Bone marrow (tissue), 2 donors: ENCODE data around the gene PPP1R15B.
"Not testable (repeated sequence)": the region's sequence is repeated elsewhere in the genome, so short reads cannot be mapped to it uniquely, and the experiment has no call there.

Source experiments
- DNase-seq, 2 donors: peaks; one replicate each; lab custom pipeline; 2025; lab: John Stamatoyannopoulos, UW

The PPP1R15B gene

GRCh38 chr1:204443871-204444581, 32.4 kb upstream of the PPP1R15B start:
- DNase-seq = no peak

GRCh38 chr1:204443260-204443619, 31.6 kb upstream of the PPP1R15B start:
- no peak for DNase-seq

DNA sequence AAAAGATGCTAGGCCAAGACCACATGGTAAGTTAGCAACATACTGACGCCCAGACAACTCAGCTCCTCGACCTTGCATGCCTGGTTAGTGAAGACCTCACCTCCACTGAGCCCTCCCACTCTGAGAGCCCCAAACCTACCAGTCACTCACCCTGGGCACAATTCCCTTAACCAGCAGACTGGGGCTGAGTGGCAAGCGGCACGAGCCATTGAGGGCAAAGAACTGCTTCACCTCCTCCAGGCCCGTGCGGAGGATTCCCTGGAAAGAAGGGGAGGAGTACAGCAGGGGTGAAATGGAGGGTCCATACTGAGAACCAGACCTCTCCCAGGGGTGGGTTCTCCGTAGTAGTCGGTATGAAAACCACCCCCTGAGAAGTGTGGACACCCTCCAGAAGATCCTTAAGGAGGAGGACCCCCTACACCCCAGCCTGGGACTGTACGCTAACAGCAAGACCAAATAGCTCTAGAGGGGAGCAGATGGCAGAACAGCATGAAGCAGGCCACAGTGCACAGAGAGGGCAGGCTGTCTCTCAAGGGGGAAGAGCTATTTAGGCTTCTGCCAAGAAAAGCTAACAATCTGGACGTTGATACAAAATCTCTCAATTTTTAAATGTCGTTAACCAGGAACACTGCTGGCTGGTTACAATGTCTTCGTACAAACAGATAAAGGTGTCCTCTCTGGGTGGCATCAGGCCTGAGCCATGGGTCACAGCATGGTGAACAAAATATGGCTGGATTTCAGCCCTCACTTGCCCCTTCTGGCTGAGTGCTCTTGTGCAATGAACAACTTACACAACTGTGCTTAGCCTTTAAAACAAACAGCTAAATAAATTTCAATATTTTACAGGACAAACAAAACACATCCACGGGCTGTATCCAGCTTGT, 31.0 kb upstream of the PPP1R15B start:
- no peak for DNase-seq

DNA sequence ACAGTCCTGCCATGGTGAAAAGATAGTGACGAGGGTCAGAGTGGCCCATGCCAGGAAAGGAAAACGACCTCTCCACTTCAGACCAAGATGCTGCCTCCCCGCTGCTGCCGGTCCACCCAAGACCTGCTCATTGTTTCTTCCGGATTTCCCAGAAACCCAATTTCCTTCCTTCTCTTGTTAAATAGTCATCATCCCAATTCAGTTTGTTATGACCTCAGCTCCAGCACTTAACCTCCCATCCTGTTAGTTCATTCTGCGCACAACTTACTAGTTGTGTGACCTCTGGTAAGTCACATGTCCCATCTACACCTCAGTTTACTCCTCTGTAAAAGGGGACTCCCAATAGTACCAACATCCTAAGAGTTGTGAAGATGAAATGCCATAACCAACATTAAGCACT, 29.9 kb upstream of the PPP1R15B start:
- no peak for DNase-seq

GRCh38 chr1:204439621-204440375, 28.2 kb upstream of the PPP1R15B start:
- no peak for DNase-seq

DNA sequence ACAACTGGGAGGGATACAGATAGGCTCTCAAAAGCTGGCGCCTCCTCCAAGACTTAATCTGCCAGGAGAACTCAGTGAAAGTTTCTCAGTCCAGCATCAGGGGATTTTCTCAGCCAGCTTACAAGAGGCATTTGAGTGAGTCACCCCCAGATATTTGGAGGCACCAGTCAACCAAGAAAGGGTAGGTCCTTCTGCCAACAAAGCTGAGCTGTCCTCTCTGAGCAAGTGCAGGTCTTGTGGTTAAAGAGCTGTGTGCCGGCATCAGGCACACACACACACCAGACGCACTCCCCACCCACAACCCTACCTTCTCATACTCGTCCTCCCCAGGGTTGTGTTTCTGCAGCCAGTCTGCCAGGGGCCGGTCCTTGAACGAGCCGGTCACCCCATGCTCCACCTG, 27.0 kb upstream of the PPP1R15B start:
- no peak for DNase-seq

- no peak for DNase-seq
Measured at GRCh38 chr1:204437796-204438570, 26.4 kb upstream of the PPP1R15B start.

DNA sequence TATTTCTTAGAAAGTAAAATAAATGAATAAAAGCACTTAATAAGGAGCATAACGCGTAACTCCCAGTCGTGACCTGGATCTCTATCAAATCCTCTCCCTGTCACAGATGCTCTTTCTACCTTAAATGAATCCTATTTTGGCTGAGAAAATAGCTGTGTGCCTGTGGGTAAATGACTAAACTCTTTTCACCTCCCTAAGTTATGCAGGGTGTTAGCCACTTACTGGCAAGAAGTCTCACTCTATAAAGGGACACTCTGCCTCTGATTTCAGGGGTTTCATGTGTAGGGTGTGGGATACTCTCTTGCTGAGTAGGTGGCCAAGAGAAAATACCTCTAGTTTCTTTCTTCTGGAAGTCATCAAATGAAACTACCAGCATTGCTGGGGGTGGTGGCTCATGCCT, 24.3 kb upstream of the PPP1R15B start:
- DNase-seq = no peak

DNA sequence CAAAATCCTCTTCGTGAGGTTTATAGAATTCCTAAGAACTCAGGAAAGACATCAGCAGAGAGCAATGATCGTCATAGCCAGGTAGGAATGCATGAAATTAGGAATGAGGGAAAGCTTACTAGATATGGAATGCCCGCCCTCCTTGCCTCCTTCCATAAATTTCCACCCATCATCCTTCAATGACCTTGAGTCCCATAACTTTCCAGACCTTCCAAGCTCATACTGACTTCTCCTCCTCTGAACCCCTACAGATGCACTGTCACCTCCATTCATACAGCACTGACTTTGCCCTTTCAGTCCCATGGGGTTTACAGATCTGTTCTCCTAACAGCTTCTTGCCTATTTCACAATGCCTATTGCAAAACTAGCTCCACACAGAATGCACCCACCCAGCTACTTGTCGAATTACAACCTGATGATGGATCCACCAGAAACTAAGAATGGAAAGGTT, 23.8 kb upstream of the PPP1R15B start:
- DNase-seq = no peak

- no peak for DNase-seq
Measured at GRCh38 chr1:204434116-204434755, 22.6 kb upstream of the PPP1R15B start.

- no peak for DNase-seq
Measured at GRCh38 chr1:204432708-204433107, 21.1 kb upstream of the PPP1R15B start.

- peak; percentile 26 to 45 for DNase-seq
Measured at GRCh38 chr1:204431310-204432184, 19.9 kb upstream of the PPP1R15B start.

DNA sequence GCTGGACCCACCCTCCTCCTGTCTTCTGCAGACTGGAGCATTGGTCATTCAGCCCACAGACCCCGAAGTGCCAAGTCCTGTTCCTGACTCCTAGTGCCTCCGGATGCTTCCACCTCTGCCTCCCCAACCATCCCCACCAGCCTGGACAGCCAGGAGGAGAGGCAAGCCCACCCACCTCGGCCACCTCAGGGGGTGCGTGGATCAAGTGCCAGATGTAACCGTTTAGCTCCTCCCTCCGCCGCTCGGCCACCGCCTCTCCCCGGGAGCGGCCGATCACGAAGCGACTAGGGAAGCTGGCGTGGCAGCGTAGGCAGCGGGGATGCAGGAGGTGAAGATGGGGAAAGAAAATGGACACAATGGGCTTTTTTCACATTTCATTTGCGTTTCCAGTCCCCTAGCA, 18.1 kb upstream of the PPP1R15B start:
- no peak for DNase-seq

DNA sequence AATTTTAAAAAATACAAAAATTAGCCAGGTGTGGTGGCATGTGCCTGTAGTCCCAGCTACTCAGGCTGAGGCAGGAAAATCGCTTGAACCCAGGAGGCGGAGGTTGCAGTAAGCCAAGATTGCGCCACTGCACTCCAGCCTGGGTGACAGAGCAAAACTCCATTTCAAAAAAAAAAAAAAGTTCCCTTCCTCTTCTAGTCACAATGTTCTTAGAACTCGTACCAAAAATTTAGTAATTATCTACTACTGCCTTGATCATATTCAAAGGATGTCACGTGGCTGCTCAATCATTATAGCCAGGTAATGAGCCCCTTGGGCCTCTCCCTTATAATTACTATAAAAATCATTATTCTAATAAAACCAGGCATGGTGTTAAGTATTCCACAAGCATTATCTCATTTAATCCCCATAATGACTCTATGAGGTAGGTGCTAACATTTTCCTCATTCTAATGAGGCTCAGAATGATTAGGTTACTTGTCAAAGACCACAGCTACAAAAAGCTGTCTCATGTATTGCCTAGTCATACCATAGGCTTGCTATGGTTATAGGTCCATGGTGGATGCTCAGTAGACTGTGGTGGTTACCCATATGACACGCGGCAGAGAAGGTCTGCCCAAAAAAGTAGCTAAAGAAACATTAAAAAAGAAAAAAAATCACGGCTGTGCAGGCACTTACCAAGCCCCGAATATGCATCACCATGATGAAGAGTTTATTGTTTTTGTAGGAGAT, 15.5 kb upstream of the PPP1R15B start:
- no peak for DNase-seq

DNA sequence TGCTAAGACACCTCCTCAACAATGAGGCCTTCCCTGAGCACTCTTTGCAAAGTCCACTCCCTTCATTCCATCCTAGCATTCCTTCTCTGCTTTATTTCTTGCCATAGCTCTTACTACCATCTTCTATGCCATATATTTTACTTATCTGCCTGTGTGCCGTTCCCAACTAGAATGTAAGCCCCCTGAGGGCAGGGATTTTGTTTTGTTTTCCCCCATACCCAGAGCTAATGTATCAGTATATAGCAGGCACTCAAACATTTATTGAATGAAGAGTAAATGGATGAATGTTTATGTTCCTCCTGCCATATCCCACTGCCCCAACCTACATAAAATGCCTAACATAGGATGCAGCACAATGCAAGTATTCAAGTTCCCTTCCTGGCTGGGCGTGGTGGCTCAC, 14.9 kb upstream of the PPP1R15B start:
- DNase-seq = no peak

DNA sequence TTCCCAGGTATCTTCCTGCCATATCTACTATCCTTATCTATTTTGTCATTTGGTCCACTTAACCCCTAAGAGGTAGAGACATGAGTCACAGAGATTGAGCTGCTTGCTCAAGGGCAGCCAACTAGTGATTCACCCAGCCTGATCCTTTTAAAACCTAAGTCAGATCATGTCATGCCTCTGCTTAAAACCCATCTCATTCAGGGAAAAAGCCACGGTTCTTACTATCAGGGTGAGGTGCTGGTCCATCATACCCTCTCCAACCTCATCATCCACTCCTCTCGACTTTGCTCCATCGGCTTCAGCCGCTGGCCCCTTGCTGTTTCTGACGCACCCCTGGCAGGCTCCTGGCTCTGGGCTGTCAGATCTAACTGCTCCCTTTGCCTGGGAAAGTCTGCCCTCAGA, 14.4 kb upstream of the PPP1R15B start:
- DNase-seq = no peak

GRCh38 chr1:204424621-204425020, 13.0 kb upstream of the PPP1R15B start:
- DNase-seq = no peak

DNA sequence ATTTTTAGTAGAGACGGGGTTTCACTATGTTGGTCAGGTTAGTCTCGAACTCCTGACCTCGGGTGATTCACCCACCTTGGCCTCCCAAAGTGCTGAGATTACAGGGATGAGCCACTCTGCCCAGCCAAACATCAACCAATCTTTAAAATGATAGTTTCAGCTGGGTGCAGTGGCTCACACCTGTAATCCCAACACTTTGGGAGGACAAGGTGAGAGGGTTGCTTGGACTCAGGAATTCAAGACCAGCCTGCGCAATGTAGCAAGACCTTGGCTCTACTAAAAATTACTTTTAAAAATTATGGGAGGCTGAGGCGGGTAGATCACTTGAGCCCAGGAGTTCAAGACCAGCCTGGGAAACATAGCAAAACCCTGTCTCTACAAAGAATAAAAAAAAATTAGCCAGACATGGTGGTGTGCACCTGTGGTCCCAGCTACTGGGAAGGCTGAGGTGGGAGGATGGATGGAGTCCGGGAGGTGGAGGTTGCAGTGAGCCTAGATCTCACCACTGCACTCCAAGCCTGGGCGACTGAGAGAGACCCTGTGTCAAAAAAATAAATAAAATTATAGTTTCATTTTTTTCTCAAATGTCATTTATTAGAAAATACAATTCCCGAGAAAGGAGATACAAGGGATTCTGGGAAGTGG, 10.6 kb upstream of the PPP1R15B start:
- not testable (repeated sequence) for DNase-seq

- DNase-seq = no peak
Measured at GRCh38 chr1:204421441-204421840, 9.8 kb upstream of the PPP1R15B start.
